ENCODE measurements around the gene MMP7. TPM values are rescaled to one million over a fixed set of nuclear protein-coding genes. Genes with fewer than 3 reads are reported as not detected.

MMP7 gene, protein sequence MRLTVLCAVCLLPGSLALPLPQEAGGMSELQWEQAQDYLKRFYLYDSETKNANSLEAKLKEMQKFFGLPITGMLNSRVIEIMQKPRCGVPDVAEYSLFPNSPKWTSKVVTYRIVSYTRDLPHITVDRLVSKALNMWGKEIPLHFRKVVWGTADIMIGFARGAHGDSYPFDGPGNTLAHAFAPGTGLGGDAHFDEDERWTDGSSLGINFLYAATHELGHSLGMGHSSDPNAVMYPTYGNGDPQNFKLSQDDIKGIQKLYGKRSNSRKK
- not detected for polyA plus RNA-seq (ENCODE audit: insufficient read length)

DNA sequence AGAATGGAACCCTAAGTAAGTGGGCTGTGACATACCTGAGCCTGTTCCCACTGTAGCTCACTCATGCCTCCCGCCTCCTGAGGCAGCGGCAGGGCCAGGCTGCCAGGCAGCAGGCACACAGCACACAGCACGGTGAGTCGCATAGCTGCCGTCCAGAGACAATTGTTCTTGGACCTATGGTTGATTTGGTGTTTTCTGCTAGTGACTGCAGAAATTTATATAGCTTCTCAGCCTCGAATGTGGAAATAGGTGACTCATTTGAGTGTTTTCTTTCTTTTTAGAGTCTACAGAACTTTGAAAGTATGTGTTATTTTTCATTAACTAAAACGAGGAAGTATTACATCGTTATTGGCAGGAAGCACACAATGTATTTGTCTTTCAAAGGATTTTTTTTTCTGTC lies at the start of gene MMP7:
Gene MMP7 (minus strand): TSS at position 190 of the 400 bp plus-strand sequence. CDS start 47 bp downstream, at position 143.
- no peak for DNase-seq (ENCODE audit: low read depth)

DNA sequence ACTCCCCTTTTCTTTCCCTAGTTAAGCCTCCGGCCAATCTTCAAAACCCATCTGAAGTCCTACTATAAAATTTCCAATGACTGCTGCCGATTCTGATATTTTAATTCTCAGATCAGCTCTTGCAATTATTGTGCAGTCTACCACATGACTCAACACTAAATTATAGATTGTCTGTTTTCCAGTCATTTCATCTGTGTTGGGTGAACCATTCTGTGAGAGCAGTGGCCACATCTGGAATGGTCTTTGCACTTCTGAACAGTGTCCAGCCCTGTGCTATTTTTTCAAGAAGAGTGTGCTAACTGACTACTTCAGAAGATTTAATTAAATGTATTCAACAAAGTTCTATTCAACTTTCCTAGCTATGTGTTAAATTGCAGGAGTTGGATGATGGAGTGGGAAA lies 47.2 kb upstream of the MMP7 start:
- no peak for DNase-seq (ENCODE audit: low read depth)

DNA sequence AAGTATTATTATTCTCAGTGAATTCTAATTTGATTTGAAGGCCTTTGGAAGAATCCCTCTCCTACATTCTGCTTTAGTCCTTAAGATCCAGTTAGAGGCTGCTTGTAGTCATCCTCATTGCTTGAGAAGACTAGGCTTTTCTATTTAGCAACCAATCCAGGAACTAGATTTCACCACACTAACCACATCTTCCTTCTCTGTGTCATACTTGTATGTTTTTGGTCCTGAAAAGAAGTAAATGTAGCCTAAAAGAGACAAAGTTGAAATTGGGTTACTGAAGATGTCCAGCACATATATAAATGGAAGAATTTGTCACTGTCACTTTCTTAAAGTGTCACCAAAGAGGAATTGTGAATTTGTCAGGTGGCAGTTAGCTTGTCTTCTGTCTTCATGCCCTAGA lies 46.6 kb upstream of the MMP7 start:
- DNase-seq (ENCODE audit: low read depth), result no peak

DNA sequence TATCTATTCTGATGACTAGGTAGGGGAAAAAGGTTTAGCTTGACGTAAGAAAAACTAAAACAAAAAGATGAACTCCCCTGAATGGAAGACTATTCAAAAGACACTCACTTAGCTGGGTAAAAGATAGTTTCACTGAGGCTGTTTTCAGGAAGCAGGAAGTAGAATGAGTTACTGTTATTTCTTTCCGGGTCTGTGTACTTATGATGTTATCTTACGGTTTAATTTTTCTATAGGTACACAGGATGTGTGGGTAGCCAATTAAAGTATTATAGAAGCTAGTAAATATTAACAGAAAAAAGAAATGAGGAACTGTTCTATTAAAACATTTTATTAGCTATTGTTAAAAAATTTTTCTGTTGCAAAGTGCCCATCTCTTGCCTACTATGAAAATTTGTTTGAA lies 45.8 kb upstream of the MMP7 start:
- no peak for DNase-seq (ENCODE audit: low read depth)

DNA sequence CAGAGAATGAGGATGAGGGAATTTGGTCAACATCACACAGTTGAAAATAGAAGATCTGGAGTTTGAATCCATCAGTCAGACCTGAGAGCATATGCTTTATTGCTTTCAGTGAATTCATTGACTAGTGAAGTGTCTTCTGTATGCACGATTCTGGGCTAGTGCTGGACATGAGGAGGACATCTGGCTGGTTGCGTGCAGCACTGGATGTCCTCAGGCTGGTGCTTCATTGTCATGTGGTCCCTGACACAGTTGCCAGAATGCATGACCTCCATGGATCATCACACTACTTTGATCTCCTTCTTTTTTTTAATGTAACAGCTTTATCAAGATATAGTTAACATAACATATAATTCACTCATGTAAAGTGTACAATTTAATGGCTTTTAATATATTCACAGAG lies 44.5 kb upstream of the MMP7 start:
- DNase-seq (ENCODE audit: low read depth), result no peak

- no peak for DNase-seq (ENCODE audit: low read depth)
Observed at GRCh38 chr11:102573851-102574250, 43.3 kb upstream of the MMP7 start.

DNA sequence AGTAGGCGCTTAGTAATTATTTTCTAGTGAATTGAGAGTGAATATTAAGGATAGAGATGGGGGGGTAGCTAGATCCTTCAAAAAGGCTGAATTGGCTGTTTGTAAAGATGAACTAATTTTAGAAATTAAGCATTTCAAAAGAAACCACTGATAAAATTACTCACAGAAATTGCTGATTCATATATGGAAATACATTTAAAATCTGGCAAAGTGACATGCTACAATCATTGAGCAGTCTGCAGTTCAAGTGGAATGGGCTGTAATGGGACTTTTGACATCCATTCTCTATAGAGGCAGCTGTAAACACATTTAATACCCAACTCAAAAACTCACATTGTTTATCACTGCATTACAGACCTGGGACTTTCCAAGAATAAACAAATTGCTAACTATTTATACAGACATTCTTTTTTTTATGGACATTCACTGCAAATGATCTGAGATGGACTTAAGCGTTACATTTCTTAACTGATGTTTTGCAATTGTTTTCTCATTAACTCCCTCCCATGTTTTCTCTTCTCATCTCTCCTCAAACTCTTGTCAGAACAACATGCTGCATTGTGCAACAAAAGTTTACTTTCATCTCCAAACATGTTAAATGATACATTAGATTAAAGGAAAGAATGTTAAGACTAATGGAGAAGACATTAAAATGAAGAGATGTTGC lies 42.1 kb upstream of the MMP7 start:
- no peak for DNase-seq (ENCODE audit: low read depth)

- DNase-seq (ENCODE audit: low read depth), result no peak
Observed at GRCh38 chr11:102568851-102569250, 38.3 kb upstream of the MMP7 start.

- DNase-seq (ENCODE audit: low read depth), result no peak
Observed at GRCh38 chr11:102566112-102566511, 35.6 kb upstream of the MMP7 start.

GRCh38 chr11:102564110-102564509 lies 33.6 kb upstream of the MMP7 start:
- no peak for DNase-seq (ENCODE audit: low read depth)

DNA sequence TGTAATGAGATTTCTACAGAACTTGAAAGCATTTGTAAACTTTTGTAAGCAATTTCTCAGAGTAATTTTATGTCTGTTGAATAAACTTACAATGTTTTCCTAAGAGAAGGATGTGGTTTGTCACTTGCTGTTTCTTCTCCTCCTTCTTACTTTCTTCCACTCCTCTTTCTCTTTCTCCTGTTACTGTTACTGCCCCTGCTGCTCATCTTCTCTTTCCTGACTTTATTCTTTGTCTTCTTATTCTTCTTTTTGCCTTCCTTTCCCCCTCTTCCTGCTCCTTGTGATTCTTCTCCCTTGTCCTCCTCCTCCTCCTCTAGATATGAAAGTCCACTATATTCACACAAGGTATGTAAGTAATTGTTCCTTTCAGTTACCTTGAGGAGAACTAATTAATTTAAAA lies 31.1 kb upstream of the MMP7 start:
- no peak for DNase-seq (ENCODE audit: low read depth)

GRCh38 chr11:102560555-102561011 lies 30.0 kb upstream of the MMP7 start:
- DNase-seq (ENCODE audit: low read depth), result peak; percentile 2

DNA sequence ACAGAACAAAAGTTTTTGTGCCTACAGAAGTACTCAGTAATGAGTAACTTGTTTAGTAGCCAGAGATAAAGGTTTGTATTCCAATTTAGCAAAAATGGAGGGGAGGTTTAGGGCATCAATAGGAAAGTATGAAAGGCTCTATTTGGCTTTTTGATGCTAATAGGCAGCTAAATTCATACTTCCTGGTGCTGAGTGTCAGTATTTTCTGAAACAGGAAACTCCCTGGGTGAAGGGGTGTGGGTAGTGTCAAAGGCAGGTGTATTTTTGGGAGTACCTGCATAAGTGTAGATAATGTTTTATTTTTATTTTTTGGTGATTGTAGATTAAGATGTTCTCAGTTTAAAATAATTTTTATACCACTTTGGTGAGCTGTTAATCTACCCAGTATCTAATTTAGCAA lies 29.3 kb upstream of the MMP7 start:
- no peak for DNase-seq (ENCODE audit: low read depth)

GRCh38 chr11:102555091-102555490 lies 24.5 kb upstream of the MMP7 start:
- no peak for DNase-seq (ENCODE audit: low read depth)

DNA sequence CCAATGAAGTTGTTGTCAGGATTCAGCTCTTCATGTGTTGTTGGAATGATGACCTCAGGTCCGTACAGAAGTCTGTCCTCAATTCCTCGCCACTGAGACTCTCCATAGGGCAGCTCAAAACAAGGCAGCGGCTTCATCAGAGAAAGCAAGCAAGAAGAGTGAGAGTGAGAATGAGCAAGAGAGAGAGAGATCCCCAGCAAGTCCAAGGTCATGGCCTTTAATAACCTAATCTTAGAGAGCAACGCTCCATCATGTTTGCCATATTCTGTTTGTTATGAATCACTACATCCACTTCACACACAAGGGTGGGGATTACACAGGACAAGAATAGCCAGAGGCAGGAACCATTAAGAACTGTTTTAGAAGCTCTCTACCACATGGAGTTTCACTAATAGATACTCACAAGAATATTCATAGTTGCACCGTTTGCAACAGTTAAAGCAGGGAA lies 23.3 kb upstream of the MMP7 start:
- DNase-seq (ENCODE audit: low read depth), result no peak

- no peak for DNase-seq (ENCODE audit: low read depth)
Observed at GRCh38 chr11:102552447-102553194, 22.1 kb upstream of the MMP7 start.

DNA sequence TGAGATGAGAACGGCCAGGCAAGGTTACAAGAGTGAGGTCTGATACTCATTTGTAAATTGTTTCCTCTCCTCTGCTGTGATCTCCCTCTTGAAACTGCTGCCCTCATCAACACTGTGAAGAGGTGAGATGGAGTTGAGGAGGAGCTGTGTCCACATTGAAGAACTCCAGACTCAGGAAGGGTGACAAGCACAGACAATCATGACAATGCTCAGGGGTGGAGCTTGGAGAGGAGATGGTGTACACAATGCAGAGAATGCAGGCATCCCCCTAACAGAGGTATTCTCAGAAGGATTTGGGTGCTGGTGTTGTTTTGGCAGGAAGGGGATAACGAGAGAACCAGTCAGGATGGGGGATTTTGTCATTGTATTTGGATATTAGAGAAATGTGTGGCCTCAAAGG lies 21.5 kb upstream of the MMP7 start:
- DNase-seq (ENCODE audit: low read depth), result no peak

DNA sequence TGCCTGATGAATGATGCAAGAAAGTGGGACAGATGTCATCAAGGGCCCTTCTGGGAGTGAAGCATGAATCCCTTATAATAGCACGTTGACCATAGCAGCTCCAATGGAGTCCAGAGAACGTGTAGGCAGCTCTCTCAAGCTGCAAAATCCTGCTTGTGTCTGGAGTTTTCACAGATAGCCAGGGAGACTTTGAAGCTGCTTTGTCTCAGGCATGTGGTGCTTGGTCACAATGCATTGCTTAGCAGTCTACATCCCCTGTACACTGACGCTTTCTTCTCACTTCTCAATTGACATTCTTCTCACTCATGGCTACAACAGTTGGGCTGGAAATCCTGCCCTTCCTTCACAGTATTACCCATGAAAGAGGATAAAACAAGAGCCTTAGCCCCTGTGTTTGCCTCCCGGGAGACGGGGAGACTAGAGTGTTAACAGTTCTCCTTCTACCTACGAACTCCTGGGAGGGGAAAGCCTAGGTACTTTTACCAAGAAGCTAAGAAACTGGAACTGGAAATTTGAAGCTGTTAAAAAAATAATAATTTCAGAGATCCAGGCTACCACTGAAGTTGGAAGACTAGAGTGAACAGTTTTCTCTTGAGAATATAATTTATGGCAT lies 20.7 kb upstream of the MMP7 start:
- no peak for DNase-seq (ENCODE audit: low read depth)

DNA sequence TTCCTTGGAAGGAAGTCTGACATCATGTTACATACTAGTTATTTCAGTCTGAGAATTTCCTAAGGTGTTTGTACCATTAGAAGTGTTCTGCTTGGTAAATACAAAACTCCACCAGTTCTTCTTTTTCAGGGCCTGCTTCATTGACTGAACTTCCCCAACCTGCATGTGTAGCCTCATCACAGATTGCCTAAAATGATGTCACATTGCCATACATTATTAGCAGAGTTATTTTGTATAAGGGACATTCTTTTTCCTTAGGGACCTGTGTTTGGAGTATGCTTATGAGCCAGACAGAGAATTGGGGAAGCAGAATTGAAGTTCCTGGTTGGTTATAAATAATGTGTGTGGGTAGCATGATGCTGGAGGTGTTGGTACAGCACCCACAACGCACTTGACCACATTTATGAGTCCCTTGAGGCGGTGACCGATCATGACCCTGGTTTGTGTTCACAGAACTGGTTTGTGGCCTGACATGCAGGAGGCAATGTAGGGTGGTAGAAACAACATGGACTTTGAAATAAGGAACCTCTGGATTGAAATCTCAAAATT lies 16.4 kb upstream of the MMP7 start:
- no peak for DNase-seq (ENCODE audit: low read depth)

DNA sequence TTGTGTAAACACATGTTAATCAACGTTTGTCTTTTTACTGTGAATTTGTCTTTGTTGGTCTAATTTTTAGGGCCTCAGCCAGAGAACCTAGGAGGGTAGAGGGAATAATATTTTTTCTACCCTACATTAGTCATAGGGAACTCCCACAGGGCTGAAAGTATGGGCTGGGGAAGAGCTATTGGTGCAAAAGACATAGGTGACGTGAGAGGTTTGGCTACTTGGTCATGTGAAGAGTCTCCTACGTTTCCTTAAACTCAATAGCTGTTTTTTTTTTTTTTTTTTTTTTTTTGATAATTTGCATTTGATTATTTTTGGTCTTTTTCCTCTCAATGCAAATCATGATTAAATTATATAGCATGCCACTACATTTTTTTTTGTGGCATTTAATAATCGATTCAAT lies 15.9 kb upstream of the MMP7 start:
- DNase-seq (ENCODE audit: low read depth), result no peak

GRCh38 chr11:102545701-102546100 lies 15.2 kb upstream of the MMP7 start:
- no peak for DNase-seq (ENCODE audit: low read depth)

- no peak for DNase-seq (ENCODE audit: low read depth)
Observed at GRCh38 chr11:102544594-102544993, 14.0 kb upstream of the MMP7 start.

All from forelimb muscle (tissue), 1 donor.